GM19455 (cell line): ENCODE measurements around the gene IARS2.
"Not testable (repeated sequence)": the region's sequence is repeated elsewhere in the genome, so short reads cannot be mapped to it uniquely, and the experiment has no call there.

Source experiments
- ATAC-seq: cut with Tn5 transposase; IDR thresholded peaks from one replicate; pipeline ENCODE4 v1.9.1; 2021; ENCODE audit not compliant: unreplicated experiment

Gene IARS2

DNA sequence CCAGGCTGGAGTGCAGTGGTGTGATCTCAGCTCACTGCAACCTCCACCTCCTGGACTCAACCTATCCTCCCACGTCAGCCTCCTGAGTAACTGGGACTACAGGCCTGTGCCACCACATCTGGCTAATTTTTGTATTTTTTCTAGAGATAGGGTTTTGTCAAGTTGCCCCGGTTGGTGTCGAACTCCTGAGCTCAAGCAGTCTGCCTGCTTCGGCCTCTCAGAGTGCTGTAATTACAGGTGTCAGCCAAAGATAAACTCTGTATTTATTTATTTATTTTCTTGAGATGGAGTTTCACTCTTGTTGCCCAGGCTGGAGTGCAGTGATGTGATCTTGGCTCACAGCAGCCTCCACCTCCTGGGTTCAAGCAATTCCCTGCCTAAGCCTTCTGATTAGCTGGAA lies 18.7 kb downstream of the IARS2 start:
- ATAC-seq: not testable (repeated sequence)

GRCh38 chr1:220113136-220113695 lies 19.3 kb downstream of the IARS2 start:
- peak; percentile 70 for ATAC-seq

- no peak for ATAC-seq
Measured at GRCh38 chr1:220119043-220119512, 25.1 kb downstream of the IARS2 start.

- ATAC-seq: no peak
Measured at GRCh38 chr1:220121791-220122530, 28.0 kb downstream of the IARS2 start.

GRCh38 chr1:220123066-220123465 lies 29.1 kb downstream of the IARS2 start:
- ATAC-seq: no peak

- no peak for ATAC-seq
Measured at GRCh38 chr1:220123889-220124288, 30.0 kb downstream of the IARS2 start.

GRCh38 chr1:220124542-220124941 lies 30.6 kb downstream of the IARS2 start:
- no peak for ATAC-seq

DNA sequence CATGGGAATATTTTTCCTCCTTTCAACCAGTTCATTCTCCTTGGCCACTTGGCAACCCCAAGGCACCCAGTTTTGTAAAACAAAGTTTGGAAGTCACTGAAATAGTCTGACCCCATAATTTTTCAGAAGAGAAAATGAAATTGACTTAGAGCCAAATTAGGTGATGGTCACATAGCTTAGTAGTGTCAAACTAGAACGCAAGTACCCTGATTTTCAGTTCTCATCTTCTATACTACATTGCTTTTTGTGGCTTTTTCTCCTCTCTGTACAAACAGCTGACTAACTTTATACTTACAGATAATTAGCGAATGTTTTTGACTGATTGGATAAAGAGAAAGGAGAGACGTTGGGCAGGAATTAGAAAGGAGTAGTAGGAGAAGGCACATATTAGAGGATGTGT lies 33.1 kb downstream of the IARS2 start:
- no peak for ATAC-seq

DNA sequence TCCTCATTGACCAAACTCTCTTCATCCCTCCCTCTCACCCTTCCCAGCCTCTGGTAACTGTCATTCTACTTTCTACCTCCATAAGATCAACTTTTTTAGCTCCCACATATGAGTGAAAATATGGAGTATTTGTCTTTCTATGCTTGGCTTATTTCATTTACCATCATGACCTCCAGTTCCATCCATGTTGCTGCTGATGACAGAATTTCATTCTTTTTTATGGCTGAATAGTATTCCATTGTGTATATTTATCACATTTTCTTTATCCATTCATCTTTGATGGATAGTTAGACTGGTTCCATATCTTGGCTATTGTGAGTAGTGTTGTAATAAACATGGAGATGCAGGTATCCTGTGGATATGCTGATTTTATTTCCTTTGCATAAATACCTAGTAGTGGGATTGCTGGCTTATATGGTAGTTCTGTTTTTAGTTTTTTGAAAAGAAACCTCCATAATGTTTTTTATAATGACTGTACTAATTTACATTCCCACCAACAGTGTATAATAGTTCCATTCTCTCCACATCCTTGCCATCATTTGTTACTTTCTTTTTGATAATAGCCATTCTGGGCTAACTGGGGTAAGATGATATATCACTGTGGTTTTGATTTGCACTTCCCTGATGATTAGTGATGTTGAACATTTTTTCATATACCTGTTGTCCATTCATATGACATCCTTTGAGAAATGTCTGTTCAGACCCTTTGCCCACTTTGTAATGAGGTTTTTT lies 35.7 kb downstream of the IARS2 start:
- ATAC-seq: no peak

GRCh38 chr1:220135755-220136154 lies 41.8 kb downstream of the IARS2 start:
- no peak for ATAC-seq

DNA sequence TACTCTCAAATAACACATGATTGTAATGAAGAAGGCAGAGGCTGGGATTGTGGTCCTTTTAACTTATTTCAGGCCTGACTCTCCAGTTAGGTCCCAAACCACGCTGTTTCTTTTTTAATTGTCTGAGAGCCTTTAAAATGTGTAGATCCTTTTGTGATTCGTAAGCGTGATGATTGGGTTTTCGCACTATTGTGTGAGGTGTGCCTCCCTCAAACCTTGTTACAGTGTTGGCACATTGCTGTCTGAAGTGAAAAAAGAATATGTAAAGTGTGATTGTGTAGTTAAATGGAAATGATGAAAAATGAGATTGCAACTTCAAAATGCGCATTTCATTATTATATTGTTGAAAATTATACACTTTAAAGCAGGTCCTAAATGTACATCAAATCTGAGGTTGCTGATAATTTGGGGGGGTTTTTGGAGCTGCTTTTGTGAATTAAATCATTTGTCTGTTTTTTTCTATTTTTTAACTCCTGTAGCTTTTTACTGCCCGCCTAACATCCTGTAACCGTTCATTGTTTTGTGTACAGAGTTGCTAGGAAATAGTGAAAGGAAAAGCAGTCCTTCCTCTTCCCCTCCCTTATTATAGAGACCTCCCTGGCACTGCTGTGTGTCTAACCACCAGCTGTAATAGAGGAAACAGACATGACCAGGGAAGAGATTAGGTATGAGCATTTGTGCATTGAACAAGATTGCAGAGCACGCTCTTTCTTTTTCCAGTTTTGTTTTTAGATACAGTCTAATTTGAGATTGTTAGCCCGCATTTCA lies 43.3 kb downstream of the IARS2 start:
- ATAC-seq: no peak

- ATAC-seq: no peak
Measured at GRCh38 chr1:220139966-220140365, 46.0 kb downstream of the IARS2 start.

- ATAC-seq: no peak
Measured at GRCh38 chr1:220144051-220144450, 50.1 kb downstream of the IARS2 start.

DNA sequence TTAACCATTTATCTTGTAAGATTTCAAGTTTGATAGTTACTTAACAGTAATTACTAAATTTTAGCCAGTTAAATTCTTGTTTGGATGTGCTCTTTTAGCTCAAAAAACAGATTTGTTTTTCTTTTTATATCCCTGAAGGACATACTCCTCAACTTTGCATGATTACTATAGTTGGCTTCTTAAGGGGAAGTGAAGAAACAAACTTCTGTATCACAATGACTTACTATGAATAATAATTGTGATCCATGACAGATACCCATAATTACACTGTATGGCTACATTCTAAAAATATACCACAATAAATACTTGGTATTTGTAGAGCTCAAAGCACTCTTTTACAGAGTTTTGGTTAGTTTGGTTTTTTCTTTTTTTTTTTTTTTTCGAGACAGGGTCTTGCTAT lies 55.8 kb downstream of the IARS2 start:
- no peak for ATAC-seq

DNA sequence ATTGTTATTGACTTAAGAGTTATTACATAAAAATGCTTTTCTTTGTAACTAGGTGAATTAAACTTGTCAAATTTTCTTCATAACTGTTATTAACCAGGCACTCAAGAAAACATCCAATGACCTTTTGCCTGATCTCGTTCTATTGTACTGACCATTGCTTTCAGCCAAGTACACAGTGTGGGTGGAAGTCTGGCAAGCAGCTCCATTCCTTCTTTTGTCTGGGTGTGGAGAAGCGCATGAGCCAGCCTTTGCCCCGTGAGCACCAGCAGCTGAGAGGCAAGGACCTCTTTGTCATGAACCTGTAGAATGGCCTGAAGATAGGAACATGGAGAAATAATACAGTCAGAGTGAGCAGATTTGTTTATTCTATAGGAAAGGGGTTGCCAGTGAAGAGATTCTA lies 57.5 kb downstream of the IARS2 start:
- no peak for ATAC-seq

- ATAC-seq: no peak
Measured at GRCh38 chr1:220153147-220153546, 59.2 kb downstream of the IARS2 start.

- no peak for ATAC-seq
Measured at GRCh38 chr1:220156620-220157146, 62.8 kb downstream of the IARS2 start.

DNA sequence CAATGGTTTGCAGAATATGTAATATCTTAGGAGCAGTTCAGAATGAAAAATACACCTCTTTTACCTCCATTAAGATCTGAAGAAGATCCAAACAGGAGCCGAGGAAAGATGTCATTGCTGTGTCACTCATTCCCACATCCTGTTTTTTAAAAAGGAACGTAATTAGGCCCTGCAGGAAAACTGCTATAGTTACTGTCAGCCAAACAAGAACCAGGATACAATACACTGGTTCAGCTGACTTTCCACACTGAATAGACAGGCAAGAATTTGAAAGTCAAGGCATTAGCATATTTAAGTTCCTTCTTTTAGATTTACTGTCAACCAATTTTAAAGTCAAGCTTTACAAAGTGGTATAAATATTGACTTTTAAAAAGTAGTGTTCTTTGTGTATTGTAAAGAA lies 63.8 kb downstream of the IARS2 start:
- no peak for ATAC-seq

- not testable (repeated sequence) for ATAC-seq
Measured at GRCh38 chr1:220158530-220158929, 64.6 kb downstream of the IARS2 start.

- no peak for ATAC-seq
Measured at GRCh38 chr1:220159041-220159440, 65.1 kb downstream of the IARS2 start.

DNA sequence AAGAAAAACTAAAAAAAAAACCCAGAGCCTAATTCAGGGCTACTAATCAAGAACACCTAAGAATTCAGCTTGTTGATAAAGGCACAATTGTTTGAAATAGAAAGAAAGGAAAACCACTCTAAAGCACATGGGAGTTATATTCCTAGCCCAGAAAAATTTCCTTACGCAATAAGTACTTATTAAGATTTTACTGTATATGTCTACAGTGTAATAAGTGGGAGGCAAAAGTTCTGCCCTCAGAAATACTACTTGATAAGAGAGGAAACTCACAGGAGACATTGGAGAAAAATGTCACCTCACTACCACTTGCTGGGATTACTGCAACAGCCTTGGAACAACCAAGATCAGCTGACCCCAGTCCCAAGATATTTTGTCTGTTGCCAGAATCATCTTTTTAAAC lies 66.1 kb downstream of the IARS2 start:
- no peak for ATAC-seq
